Adrenal gland (tissue), 5 donors: ENCODE results near the gene TCP11L2.

ENCODE experiments used
- POLR2A ChIP-seq, 2 donors: fragments of 450-650 bp; IDR thresholded peaks; one replicate each; pipeline ENCODE4 v1.6.1; 2017; ENCODE audit warnings: antibody characterized with exemption in 2 of 2, mild to moderate bottlenecking in 2 of 2, moderate library complexity in 1 of 2
- TF ChIP-seq, protein P1 (sequence below), 6 experiments: fragments of 450-650 bp in 4 of 6; fragments of 200-600 bp in 2 of 6; sonication (generic) in 1 of 6; IDR thresholded peaks; 1 replicate in 5 of 6; 2 replicates in 1 of 6; pipeline versions ENCODE4 v1.5.1 to v1.8.0; 2016 to 2021; ENCODE audit warnings: antibody characterized with exemption in 6 of 6, mild to moderate bottlenecking in 2 of 6, moderate library complexity in 1 of 6
- donor health status: DM: no; HTN: no; CAD: no.

DNA sequence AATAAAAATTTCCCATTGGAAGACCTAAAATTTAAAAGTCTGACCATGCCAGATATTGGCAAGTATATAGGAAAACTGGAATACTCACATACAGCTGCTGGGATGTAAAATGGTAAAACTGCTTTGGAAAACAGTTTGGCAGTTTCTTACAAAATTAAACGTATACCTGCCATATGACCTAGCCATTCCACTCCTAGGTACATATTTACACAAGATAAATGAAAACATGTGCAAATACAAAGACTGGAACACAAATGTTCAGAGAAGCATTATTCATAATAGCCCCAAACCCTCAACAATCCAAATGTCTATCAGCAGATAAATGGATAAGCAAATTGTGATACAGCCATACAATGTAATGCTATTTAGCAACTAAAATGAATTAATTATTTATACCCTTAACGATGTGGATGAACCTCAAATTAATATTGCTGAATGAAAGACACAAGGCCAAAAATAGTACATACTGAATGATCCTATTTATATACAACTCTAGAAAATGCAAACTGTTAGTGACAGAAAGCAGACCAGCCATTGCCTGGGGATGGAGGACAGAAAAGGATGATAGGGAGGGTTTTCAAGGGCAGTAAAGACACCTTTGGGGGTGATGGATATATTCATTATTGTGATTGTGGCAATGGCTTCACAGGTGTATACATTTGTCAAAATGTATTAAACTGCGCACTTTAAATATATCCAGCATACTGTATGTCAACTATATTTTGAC, 21.3 kb upstream of the TCP11L2 start:
- TF ChIP-seq, protein P1, sequence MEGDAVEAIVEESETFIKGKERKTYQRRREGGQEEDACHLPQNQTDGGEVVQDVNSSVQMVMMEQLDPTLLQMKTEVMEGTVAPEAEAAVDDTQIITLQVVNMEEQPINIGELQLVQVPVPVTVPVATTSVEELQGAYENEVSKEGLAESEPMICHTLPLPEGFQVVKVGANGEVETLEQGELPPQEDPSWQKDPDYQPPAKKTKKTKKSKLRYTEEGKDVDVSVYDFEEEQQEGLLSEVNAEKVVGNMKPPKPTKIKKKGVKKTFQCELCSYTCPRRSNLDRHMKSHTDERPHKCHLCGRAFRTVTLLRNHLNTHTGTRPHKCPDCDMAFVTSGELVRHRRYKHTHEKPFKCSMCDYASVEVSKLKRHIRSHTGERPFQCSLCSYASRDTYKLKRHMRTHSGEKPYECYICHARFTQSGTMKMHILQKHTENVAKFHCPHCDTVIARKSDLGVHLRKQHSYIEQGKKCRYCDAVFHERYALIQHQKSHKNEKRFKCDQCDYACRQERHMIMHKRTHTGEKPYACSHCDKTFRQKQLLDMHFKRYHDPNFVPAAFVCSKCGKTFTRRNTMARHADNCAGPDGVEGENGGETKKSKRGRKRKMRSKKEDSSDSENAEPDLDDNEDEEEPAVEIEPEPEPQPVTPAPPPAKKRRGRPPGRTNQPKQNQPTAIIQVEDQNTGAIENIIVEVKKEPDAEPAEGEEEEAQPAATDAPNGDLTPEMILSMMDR (IDR thresholded peaks at IDR 0.05): no peak
- TF ChIP-seq POLR2A (IDR thresholded peaks at IDR 0.05): no peak
